Ovary (tissue), 9 donors: ENCODE data around the gene DENND4C. TPM values are rescaled to one million over a fixed set of nuclear protein-coding genes. Genes with fewer than 3 reads are reported as not detected.

Experiments
- DNase-seq, 5 donors: peaks; one replicate each; pipeline ENCODE4 v3.0.0-alpha.2; 2019 to 2020
- H3K27ac ChIP-seq, 2 donors: fragments of 200-600 bp; one replicate each; pipeline versions ENCODE4 v1.5.1 to v1.8.0; 2019 to 2022
- H3K27me3 ChIP-seq: fragments of 200-600 bp; one replicate; pipeline ENCODE4 v1.8.0; 2022
- H3K36me3 ChIP-seq: fragments of 200-600 bp; sonication (generic); one replicate; pipeline ENCODE4 v1.5.1; 2019
- H3K4me1 ChIP-seq: one replicate; pipeline ENCODE4 v1.8.1; 2013; ENCODE audit warnings: mild to moderate bottlenecking, moderate library complexity; ENCODE audit not compliant: insufficient read depth
- H3K4me3 ChIP-seq: fragments of 200-600 bp; sonication (generic); one replicate; pipeline ENCODE4 v1.5.1; 2017
- H3K9me3 ChIP-seq, 2 donors: fragments of 200-600 bp in 1 of 2; sonication (generic) in 1 of 2; one replicate each; pipeline versions ENCODE4 v1.5.1 to v1.8.1; 2013 to 2019; ENCODE audit warnings: mild to moderate bottlenecking in 1 of 2, moderate library complexity in 1 of 2
- EP300 ChIP-seq: sonication (generic); formaldehyde crosslinking; IDR thresholded peaks from one replicate; pipeline ENCODE4 v1.6.1; 2017; ENCODE audit warnings: antibody characterized with exemption
- POLR2A ChIP-seq: fragments of 450-650 bp; IDR thresholded peaks from one replicate; pipeline ENCODE4 v1.6.1; 2017; ENCODE audit warnings: antibody characterized with exemption, mild to moderate bottlenecking, moderate library complexity
- WGBS, 3 donors: extraction: QIAGEN DNeasy Blood & Tissue Kit in 1 of 3; methylation state at CpG; one replicate each; pipeline versions ENCODE4 v1.1.5 to v1.1.7; 2013 to 2017; 5-methylcytosine and 5-hydroxymethylcytosine counted together
- intact Hi-C, 4 donors: fragments of 100-400 bp; cut with DNase I; formaldehyde crosslinking; loops; one replicate each; pipeline versions ENCODE4 v1.11.0 to v1.15.1; 2022 to 2023
- polyA plus RNA-seq, 2 donors: library from polyadenylated mRNA; stranded (reverse); fragments of 200-250 nt in 1 of 2; fragments of 350-450 nt in 1 of 2; fragmentation: Illumina TruSeq in 1 of 2; extraction: RNeasy Lipid Tissue Mini Kit (QIAGEN cat#74804) in 1 of 2; gene quantifications; one replicate each; pipeline ENCODE4 v1.2.3, GENCODE V29; 2013 to 2014
- total RNA-seq, 7 donors: library from RNA; depleted of rRNA in 2 of 7; stranded (reverse); fragments of >200 nt in 2 of 7; fragmentation: NEBNext Ultra II Directional in 3 of 7; extraction: Animal tissue kit (Norgen Biotek cat#: 25700) in 3 of 7; gene quantifications; one replicate each; pipeline versions ENCODE4 v1.1.0 to v1.2.4, GENCODE V29; 2016 to 2023
- TF ChIP-seq, protein P1 (sequence below), 3 donors: fragments of 450-650 bp in 2 of 3; fragments of 200-600 bp in 1 of 3; IDR thresholded peaks; one replicate each; pipeline versions ENCODE4 v1.5.1 to v1.8.0; 2016 to 2022; ENCODE audit warnings: antibody characterized with exemption in 3 of 3, mild to moderate bottlenecking in 1 of 3
- donor health status: DM: no; HTN: no; CAD: no; lungs with moderate emphysema.
- donor health status: DM: no; HTN: no; CAD: no.
- donor health status: Bipolar disorder and iron deficiency.
- donor health status: DM: yes; HTN: yes; CAD: no.
- donor health status: DM: no; HTN: no; CAD: no.
- donor health status: DM: yes; HTN: yes; CAD: no.

Gene DENND4C
- total and polyA plus RNA-seq, 9 donors: 18.7 to 83.9 (median 58.6) TPM

DNA sequence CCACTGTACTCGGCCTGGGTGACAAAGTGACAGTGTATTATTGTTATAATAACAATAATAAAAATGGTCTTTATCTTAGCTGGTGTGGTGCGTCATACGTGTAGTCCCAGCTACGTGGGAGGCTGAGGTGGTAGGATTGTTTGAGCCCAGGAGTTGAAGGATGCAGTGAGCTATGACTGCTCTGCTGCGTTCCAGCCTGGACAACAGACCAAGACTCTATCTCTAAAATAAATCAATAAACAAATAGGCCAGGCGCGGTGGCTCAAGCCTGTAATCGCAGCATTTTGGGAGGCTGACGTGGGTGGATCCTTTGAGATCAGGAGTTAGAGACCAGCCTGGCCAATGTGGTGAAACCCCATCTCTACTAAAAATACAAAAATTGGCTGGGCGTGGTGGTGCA, 9.2 kb upstream of the DENND4C start:
- 78 to 93% (median 80%) methylated on average over 10 of the region's 10 CpGs for WGBS, 3 donors
- Histone ChIP-seq H3K4me3 (no peak overlapping the region), H3K27me3 (no peaks in the 10 kb centered on the region), H3K27ac (no peak overlapping the region), H3K36me3 (no peaks in the 10 kb centered on the region), H3K9me3 (no peaks in the 10 kb centered on the region), H3K4me1 (no peaks in the 10 kb centered on the region)
- TF ChIP-seq POLR2A (no peak), EP300 (no peak)
- TF ChIP-seq, protein P1, sequence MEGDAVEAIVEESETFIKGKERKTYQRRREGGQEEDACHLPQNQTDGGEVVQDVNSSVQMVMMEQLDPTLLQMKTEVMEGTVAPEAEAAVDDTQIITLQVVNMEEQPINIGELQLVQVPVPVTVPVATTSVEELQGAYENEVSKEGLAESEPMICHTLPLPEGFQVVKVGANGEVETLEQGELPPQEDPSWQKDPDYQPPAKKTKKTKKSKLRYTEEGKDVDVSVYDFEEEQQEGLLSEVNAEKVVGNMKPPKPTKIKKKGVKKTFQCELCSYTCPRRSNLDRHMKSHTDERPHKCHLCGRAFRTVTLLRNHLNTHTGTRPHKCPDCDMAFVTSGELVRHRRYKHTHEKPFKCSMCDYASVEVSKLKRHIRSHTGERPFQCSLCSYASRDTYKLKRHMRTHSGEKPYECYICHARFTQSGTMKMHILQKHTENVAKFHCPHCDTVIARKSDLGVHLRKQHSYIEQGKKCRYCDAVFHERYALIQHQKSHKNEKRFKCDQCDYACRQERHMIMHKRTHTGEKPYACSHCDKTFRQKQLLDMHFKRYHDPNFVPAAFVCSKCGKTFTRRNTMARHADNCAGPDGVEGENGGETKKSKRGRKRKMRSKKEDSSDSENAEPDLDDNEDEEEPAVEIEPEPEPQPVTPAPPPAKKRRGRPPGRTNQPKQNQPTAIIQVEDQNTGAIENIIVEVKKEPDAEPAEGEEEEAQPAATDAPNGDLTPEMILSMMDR (IDR thresholded peaks at IDR 0.05): no peak
- intact Hi-C loops: no loop called here
- no peak for DNase-seq

DNA sequence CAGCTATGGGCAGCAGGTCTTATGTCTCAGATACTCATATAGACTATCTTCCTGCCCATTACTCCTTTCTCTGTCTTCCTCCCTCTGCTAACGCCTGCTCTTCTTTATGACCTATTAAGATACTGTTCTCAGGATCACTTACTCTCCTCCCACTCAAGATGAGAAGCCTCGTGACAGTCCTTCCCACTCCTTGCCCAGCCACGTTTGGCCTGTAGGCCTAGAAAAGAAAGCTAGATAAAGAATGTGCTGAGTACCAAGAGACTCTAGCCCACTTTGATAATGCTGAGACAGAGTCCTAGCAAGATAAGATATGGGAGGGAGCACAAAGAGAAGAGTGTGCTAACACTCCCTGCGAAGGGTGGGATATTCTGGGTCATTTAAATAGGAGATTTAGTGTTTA, 6.8 kb upstream of the DENND4C start:
- H3K36me3 ChIP-seq: no peaks in the 10 kb centered on the region
- no peaks in the 10 kb centered on the region for H3K27me3 ChIP-seq
- no peak overlapping the region for H3K4me3 ChIP-seq
- no peaks in the 10 kb centered on the region for H3K9me3 ChIP-seq
- 24 to 35% (median 35%) methylated on average over 4 of the region's 4 CpGs for WGBS, 3 donors
- no peaks in the 10 kb centered on the region for H3K4me1 ChIP-seq
- TF ChIP-seq, protein P1 (IDR thresholded peaks at IDR 0.05): no peak
- no peak for TF ChIP-seq POLR2A
- no peak for TF ChIP-seq EP300
- peak in 1 of 5 donors; percentile 35 for DNase-seq
- intact Hi-C loops: no loop called here
- H3K27ac ChIP-seq: no peak overlapping the region

DNA sequence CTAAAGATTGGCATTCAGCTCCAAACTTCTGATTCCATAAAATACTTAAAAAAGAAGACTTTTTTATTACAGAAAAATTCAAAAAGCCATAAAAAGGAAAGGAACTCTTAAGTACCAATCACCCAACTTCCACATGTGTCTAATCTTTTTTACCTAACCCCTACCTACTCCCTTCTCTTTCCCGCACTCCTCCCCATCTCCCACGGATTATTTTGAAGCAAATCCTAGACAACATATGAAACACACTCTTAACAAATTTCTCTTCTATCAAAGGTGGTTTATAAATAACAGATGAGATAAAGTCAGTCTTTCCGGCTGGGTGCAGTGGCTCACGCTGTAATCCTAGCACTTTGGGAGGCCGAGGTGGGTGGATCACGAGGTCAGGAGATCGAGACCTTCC, 5.9 kb upstream of the DENND4C start:
- WGBS, 3 donors: 75 to 79% (median 77%) methylated on average over 7 of the region's 7 CpGs
- H3K27ac ChIP-seq: no peak overlapping the region
- no peak for DNase-seq
- intact Hi-C loops: no loop called here
- no peaks in the 10 kb centered on the region for H3K9me3 ChIP-seq
- no peaks in the 10 kb centered on the region for H3K4me1 ChIP-seq
- no peak for TF ChIP-seq EP300
- TF ChIP-seq, protein P1 (IDR thresholded peaks at IDR 0.05): no peak
- TF ChIP-seq POLR2A: no peak
- no peaks in the 10 kb centered on the region for H3K36me3 ChIP-seq
- no peak overlapping the region for H3K4me3 ChIP-seq
- no peaks in the 10 kb centered on the region for H3K27me3 ChIP-seq

DNA sequence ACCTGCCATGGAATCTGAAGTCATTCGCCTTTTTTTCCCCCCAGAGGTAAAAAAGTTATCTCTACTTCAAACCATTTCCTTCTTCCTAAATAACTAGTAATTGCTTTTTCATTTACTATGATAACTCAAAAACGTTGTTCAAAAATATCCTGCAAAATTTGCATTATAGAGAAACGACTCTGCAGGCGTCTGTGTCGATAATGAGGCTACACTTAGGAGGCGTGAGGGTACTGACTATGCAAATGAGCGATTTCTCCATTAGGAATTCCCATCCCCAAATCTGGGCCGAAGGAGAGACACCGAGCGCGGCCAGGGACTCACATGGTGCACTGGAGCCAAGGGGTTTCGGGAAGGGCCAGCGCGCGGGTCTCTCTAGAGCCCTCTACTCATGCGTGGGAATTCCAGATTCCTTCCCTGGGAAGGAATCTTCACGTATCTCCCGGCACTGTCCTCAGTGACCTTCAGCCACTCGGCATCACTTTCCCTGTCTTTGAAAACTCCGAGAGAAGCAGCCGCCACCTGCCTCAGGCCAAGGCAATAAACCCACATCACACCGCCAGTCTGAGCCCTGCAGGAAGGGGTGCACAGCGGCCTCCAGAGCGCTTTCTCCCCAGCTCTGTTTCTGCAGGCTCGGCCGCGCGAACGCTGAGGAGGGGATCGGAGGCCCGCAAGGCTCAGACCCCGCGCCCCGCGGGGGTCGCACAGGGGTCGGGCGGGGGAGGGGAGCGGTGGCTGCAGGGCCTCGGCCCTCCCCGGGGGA, 718 bp upstream of the DENND4C start:
- intact Hi-C loops: loop anchor here in 1 of 4 donors (10.0 kb wide), 2 partner anchors 55 to 225 kb away; no protein-coding TSS in a partner anchor
- Histone ChIP-seq H3K4me1 (peaks cover 3% of the 10 kb centered on the region), H3K27me3 (no peaks in the 10 kb centered on the region), H3K36me3 (no peaks in the 10 kb centered on the region), H3K9me3 (no peaks in the 10 kb centered on the region), H3K27ac (peak overlapping the region; percentile 95 to 98), H3K4me3 (peak overlapping the region; percentile 86)
- DNase-seq: peak in 1 of 5 donors; percentile 85
- TF ChIP-seq, protein P1 (IDR thresholded peaks at IDR 0.05): peak in 1 of 3 donors; percentile 6
- TF ChIP-seq POLR2A: no peak
- 1 to 2% (median 2%) methylated on average over 36 to 41 of the region's 41 CpGs for WGBS, 3 donors
